ENCODE data around the gene EFNA2. TPM values are rescaled to one million over a fixed set of nuclear protein-coding genes. Genes with fewer than 3 reads are reported as not detected.

The EFNA2 gene
- total and polyA plus RNA-seq, 2 of the 8 experiments (the other 6 are each of a cell fraction or from before 2014, with no cell fraction given), result 4.0 to 7.0 TPM

DNA sequence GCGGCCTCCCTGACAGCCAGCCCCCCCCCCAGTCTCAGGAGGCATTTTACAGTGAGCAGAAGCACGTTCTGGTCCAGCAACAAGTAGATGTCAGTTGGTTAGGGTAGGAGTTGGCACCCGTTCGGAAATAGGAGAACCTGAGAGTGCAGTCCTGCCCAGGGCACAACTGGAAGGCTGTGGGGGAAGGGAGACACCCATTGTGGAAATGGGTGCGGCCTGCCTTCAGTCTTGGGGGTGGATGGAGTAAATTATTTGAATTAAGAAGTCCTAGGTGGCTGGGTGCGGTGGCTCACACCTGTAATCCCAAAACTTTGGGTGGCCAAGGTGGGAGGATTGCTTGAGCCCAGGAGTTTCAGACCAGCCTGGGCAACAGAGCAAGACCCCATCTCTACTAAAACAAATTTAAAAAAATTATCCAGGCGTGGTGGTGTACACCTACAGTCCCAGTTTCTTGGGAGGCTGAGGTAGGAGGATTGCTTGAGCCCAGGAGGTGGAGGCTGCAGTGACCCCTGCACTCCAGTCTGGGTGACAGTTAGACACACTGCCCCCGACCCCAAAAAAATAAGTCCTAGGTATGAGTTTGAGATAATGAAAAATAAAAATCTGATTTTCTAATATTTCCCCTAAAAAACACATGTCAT, 15.3 kb upstream of the EFNA2 start (continued):
- TF ChIP-seq BRCA1 (IDR thresholded peaks at IDR 0.05; ENCODE audit: low read depth, low read length) (no peak), SAP30 (IDR thresholded peaks at IDR 0.05; ENCODE audit: insufficient read depth, insufficient replicate concordance, low read length) (no peak), CEBPB (IDR thresholded peaks at IDR 0.05; ENCODE audit: low read depth, low read length) (no peak), KDM4A (IDR thresholded peaks at IDR 0.05; ENCODE audit: low read depth, low read length, severe bottlenecking) (no peak)
